Progenitor cell of endocrine pancreas (in vitro differentiated cells): ENCODE results near the gene PNKD. TPM values are rescaled to one million over a fixed set of nuclear protein-coding genes. Genes with fewer than 3 reads are reported as not detected.

Experiments
- DNase-seq: peaks from one replicate; pipeline ENCODE4 v3.0.0; 2021; ENCODE audit warnings: low spot score; ENCODE audit not compliant: unreplicated experiment
- H3K27ac Mint-ChIP-seq: 2 replicates; pipeline ENCODE4 v1.8.0; 2021; ENCODE audit warnings: mild to moderate bottlenecking, moderate library complexity, mixed read lengths
- H3K27me3 Mint-ChIP-seq: 2 replicates; pipeline ENCODE4 v1.8.0; 2021; ENCODE audit warnings: mixed read lengths
- H3K36me3 Mint-ChIP-seq: 2 replicates; pipeline ENCODE4 v1.8.0; 2022; ENCODE audit warnings: mixed read lengths; ENCODE audit not compliant: insufficient read depth
- H3K4me1 Mint-ChIP-seq: 2 replicates; pipeline ENCODE4 v1.8.0; 2021; ENCODE audit warnings: low read depth, mixed read lengths
- H3K4me3 Mint-ChIP-seq: 2 replicates; pipeline ENCODE4 v1.8.0; 2021; ENCODE audit warnings: low read depth, mild to moderate bottlenecking, moderate library complexity, mixed read lengths
- H3K9me3 Mint-ChIP-seq: 2 replicates; pipeline ENCODE4 v1.8.0; 2021; ENCODE audit warnings: low read depth, mixed read lengths
- total RNA-seq: library from RNA; stranded (reverse); gene quantifications from 2 replicates; pipeline ENCODE4 v1.2.1, GENCODE V29; 2021
- TF ChIP-seq, protein P1 (sequence below): fragments of 200-600 bp; sonication (generic); IDR thresholded peaks from one replicate; pipeline ENCODE4 v1.5.0; 2021; ENCODE audit warnings: antibody characterized with exemption, mild to moderate bottlenecking; ENCODE audit not compliant: unreplicated experiment

Gene PNKD
- total RNA-seq, 1 donor from 2014 or later: 54.3 TPM

- no peak for DNase-seq
- H3K36me3 Mint-ChIP-seq: no peaks in the 10 kb centered on the region
- H3K9me3 Mint-ChIP-seq: no peaks in the 10 kb centered on the region
- TF ChIP-seq, protein P1, sequence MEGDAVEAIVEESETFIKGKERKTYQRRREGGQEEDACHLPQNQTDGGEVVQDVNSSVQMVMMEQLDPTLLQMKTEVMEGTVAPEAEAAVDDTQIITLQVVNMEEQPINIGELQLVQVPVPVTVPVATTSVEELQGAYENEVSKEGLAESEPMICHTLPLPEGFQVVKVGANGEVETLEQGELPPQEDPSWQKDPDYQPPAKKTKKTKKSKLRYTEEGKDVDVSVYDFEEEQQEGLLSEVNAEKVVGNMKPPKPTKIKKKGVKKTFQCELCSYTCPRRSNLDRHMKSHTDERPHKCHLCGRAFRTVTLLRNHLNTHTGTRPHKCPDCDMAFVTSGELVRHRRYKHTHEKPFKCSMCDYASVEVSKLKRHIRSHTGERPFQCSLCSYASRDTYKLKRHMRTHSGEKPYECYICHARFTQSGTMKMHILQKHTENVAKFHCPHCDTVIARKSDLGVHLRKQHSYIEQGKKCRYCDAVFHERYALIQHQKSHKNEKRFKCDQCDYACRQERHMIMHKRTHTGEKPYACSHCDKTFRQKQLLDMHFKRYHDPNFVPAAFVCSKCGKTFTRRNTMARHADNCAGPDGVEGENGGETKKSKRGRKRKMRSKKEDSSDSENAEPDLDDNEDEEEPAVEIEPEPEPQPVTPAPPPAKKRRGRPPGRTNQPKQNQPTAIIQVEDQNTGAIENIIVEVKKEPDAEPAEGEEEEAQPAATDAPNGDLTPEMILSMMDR: no peak
- no peaks in the 10 kb centered on the region for H3K27me3 Mint-ChIP-seq
- H3K27ac Mint-ChIP-seq: peak overlapping the region; percentile 99
- H3K4me1 Mint-ChIP-seq: peaks cover 67% of the 10 kb centered on the region
- no peak overlapping the region for H3K4me3 Mint-ChIP-seq
Measured at GRCh38 chr2:218294430-218295022, 24.2 kb downstream of the PNKD start.

GRCh38 chr2:218295029-218295428, 24.7 kb downstream of the PNKD start:
- no peak overlapping the region for H3K4me3 Mint-ChIP-seq
- peak overlapping the region; percentile 99 for H3K27ac Mint-ChIP-seq
- no peaks in the 10 kb centered on the region for H3K9me3 Mint-ChIP-seq
- no peaks in the 10 kb centered on the region for H3K27me3 Mint-ChIP-seq
- H3K4me1 Mint-ChIP-seq: peaks cover 63% of the 10 kb centered on the region
- no peak for DNase-seq
- H3K36me3 Mint-ChIP-seq: no peaks in the 10 kb centered on the region
- TF ChIP-seq, protein P1: no peak

- Mint-ChIP-seq H3K36me3 (no peaks in the 10 kb centered on the region), H3K4me3 (no peak overlapping the region), H3K27ac (peak overlapping the region; percentile 99), H3K4me1 (peaks cover 54% of the 10 kb centered on the region), H3K9me3 (no peaks in the 10 kb centered on the region), H3K27me3 (no peaks in the 10 kb centered on the region)
- TF ChIP-seq, protein P1: no peak
- DNase-seq: no peak
Measured at GRCh38 chr2:218296200-218296599, 25.9 kb downstream of the PNKD start.

DNA sequence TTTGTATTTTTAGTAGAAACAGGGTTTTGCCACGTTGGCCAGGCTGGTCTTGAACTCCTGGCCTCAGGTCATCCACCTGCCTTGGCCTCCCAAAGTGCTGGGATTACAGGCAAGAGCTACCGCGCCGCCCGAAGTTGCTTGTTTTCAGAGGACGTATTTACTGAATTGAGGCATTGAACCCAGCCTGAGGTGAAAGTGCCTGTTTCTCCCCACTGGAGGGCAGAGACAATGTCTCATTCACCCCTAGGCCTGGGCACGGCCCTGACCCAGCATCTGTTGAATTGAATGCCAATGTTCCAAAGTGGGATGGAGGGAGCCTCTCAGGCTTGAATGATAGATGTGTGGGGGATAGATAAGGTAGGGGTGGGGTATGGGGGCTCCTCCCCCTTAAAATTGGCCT, 26.5 kb downstream of the PNKD start:
- H3K4me3 Mint-ChIP-seq: no peak overlapping the region
- no peaks in the 10 kb centered on the region for H3K9me3 Mint-ChIP-seq
- peak overlapping the region; percentile 99 for H3K27ac Mint-ChIP-seq
- no peak for DNase-seq
- H3K27me3 Mint-ChIP-seq: no peaks in the 10 kb centered on the region
- H3K36me3 Mint-ChIP-seq: no peaks in the 10 kb centered on the region
- peaks cover 53% of the 10 kb centered on the region for H3K4me1 Mint-ChIP-seq
- TF ChIP-seq, protein P1: no peak

DNA sequence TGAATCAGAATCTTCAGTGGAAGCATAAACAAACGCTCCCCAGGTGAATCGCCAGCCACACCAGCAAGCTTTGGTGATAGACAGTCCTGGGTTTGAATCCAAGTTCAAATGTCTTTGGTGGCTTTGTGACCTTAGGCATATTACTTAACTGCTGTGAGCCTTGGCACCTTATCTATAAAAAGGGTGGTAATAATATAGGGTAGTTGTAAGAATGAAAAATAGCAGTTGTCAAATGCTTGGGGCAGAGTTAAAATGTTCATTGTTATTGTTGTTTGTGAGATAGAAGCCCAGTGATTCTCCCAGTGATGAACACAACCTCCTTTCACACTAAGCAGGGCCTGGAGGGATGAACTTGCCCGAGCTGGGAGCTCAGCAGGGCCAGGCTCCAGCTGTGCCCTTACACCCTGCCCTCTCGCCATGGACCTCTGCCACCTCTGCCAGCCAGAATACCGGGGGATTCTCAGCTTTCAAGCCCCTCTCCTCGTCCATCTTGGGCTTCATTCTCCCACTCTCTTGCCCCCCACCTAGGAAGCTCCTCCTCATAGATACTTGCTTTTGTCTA, 28.1 kb downstream of the PNKD start:
- DNase-seq: no peak
- no peaks in the 10 kb centered on the region for H3K36me3 Mint-ChIP-seq
- H3K27ac Mint-ChIP-seq: peak overlapping the region; percentile 21
- TF ChIP-seq, protein P1: no peak
- no peaks in the 10 kb centered on the region for H3K27me3 Mint-ChIP-seq
- H3K4me1 Mint-ChIP-seq: peaks cover 46% of the 10 kb centered on the region
- H3K4me3 Mint-ChIP-seq: no peak overlapping the region
- no peaks in the 10 kb centered on the region for H3K9me3 Mint-ChIP-seq
